Measurements from ENCODE around the gene ATP6V1F.
"Not testable (repeated sequence)": the region's sequence is repeated elsewhere in the genome, so short reads cannot be mapped to it uniquely, and the experiment has no call there.

ATP6V1F gene

DNA sequence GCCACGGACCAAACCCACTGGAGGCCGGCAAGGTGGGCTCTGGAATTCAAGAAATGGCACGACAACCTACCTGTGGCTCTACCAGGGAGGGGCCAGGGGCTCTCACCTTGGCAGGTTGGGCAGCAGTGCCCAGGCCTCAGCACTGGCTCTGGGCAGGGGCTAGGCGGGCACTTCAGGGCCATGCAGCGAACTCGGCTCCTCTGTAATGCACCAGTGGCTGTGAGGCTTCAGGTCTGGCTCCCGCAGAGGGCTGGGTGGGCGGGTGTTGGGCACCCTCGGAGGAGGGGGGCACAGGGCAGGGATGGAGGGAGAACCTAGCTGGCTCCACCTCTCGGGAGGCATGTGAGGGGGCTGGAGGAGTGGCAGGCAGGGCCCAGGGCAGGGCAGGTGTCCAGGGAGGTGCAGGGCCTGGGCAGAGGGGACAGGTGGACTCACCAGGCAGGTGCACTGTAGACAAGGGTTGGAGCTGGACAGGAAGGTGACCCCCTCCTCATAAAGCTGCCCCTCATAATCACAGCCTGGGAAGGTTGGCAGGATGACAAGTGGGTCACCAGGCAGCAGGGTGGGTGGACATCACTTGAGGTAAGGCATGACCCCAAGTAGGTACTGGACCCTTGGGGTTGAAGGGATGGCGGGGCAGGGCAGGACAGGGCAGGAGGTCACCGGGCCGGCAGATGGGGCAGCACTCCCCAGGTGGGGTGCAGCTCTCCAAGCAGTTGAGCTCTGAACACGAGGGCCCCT, 41.1 kb downstream of the ATP6V1F start:
- no peak for FAIRE-seq

- FAIRE-seq: no peak
These were observed 41.9 kb downstream of the ATP6V1F start for GRCh38 chr7:128904381-128905197.

- FAIRE-seq: no peak
These were observed 43.5 kb downstream of the ATP6V1F start for GRCh38 chr7:128906001-128906765.

- no peak for FAIRE-seq
These were observed 44.3 kb downstream of the ATP6V1F start for GRCh38 chr7:128906766-128907559.

- no peak for FAIRE-seq
These were observed 46.3 kb downstream of the ATP6V1F start for GRCh38 chr7:128908750-128909624.

DNA sequence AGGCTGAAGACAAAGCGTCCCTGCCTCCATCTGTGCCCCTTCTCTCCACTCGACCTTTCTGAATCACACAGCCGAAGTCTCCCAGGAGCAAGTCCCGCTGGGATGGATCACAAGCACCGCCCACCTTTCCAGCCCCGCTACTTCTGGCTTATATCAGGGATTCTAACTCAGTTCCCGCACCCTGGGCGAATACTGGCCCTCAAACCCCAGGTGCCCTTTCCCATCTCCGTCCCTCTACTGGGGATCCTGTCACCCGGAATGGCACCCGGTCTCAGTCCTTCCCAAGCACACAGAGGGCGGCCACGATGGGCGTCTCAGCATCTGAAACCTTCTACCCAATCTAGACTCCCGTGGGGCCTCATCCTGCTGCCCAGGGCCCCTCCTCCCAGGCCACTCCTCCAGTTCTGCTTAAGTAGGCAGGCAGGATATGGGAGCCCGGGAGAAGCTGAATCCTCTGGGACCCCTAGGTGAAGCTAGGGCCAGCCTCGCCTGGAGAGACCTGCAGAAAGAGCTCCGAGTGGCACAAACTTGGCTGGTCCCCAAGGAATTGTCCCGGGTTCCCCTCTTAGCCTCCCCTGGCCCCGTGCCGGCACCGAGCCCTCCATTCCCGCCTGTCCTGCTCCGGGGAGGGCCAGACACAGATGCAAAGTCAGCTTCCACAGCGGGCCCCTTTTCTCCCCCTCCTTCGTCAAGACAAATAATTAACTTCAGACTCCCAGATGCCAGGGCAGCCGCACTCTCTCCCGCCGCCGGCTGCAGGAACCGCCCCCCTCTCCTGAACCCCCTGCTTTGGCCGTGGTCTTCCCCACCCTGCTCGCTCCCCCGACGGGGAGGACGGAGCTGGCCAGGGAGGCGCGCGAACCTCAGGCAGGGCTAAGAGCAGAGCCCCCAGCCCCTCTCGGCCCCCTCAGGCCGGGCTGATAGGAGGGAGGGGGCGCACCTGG, 47.2 kb downstream of the ATP6V1F start:
- FAIRE-seq: no peak

GRCh38 chr7:128910569-128910945, 47.9 kb downstream of the ATP6V1F start, which contains the start of gene KCP:
Gene KCP, minus strand, starts transcription at chr7:128910709. Its CDS starts 33 bp downstream, at chr7:128910676.
- FAIRE-seq: no peak

- peak; percentile 92 for FAIRE-seq
These were observed 48.9 kb downstream of the ATP6V1F start for GRCh38 chr7:128911423-128912031.

DNA sequence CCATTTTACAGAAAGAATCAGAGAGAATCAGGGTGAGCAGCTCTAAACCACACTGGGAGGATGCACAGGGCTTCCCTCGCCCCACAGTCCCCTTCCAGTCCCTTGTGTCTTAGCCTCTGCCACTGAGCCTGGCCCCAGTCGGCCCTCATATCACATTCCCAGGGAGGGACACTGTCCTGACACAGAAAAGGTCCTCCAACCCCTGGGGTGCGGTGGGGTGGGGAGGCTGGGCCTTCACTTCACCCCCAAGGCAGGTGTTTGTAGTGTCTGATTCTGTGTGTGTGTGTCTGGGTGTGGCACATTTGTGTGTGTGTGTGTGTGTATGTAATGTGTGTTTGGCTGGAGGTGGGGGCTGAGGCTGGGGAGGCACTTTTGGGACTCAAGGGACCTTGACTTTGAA, 49.6 kb downstream of the ATP6V1F start:
- FAIRE-seq: no peak

DNA sequence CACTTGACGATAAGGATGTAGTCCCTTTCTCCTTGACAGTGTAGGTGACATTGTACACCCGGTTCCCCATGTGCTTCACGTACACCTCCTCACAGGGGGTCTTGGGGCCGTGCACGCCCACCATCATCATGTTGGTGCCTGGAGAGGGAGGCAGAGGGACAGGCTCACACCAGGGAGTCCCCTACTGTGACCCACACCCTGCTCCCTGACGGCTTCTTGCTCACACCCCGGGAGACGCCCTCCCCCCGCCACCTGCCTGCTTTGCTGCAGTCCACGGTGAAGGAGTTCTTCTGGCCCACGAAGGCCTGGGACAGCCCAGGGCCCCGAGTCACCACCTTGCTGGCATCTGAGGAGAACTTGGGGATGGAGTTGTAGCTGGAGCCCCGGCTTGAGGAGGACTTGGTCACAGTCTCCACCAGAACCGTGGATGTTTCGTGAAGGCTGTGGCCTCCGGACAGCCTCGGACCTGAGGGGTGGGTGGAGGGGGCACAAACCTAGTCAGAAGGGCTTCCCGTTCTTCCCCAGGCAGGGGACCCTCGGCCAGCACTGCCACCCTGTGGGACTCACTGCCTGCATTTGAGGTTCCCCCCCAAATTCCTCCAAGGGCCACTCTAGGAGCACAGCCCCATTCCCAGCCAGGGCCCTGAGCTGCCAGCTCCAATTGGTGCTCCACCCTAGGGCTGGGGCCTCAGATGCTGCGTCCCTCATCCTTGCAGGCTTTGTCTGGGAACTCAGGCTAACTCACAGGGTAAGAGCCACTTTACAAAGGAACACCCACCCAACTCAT, 50.2 kb downstream of the ATP6V1F start:
- FAIRE-seq: not testable (repeated sequence)

DNA sequence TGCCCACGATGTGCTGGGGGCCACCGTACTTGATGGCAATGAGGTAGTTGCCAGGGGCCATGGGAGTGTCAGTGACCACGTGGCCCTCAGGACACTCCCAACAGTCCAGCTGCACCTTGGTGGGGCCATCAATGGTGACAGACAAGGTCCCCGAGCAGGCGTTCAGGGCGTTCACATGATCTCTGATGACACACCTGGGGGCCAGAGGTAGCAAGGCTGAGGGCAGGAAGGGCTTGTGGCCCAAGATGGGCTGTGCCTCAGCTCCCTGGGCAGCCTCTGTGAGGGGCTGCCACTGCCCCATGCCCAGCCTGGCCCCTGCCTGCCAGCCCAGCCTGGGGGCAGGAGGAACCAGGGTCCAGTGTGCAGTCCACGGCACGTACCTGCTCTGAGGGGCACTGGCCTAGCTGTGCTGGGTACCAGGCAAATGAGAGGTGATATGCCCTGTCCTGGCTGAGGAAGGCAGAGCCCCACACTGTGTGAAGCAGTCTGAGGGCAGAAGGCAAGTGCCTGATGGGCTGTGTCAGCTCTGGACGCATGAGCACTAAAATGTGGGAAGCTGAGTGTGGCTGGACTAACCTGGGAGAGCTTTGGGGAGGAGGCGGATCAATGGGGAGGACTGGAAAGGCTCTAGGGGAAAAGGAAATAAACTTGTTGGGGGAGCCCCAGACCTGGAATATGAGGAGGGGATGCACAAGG, 51.4 kb downstream of the ATP6V1F start:
- no peak for FAIRE-seq

DNA sequence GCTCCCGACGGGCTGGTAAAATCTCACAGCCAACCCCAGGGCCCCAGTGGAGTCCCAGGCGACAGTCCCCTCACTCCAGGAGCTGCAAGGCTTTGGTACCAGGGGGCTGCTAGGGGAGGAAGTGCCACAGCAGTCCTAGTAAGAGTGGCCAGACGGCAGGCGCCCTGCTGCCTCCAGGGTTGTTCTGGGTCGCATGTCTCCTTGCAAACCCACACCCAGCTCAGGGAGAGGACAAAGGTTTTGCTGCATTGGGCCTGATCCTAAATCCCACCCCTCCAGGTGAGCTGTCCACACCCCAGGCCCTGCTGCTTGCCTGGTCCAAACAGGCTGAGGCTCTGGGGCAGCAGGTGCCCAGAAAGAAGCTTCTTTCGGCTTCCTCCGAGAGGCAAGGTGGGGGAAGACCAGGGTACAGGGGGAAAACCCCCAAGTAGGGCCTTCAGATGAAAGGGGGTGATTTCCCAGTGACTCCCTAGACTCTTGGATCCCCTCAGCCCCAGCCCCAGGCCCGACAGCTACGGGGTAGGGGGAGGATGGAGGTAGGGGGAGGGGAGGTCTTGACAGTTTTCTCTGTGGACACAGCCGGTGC, 52.0 kb downstream of the ATP6V1F start:
- FAIRE-seq: no peak

- no peak for FAIRE-seq
These were observed 52.7 kb downstream of the ATP6V1F start for GRCh38 chr7:128915271-128915819.
